ENCODE results near the gene NTM.

- TF ChIP-seq CTCF (IDR thresholded peaks at IDR 0.05) (no peak), POLR2A (IDR thresholded peaks at IDR 0.05) (no peak)
Observed at GRCh38 chr11:131629925-131630540, 259.6 kb downstream of the NTM start.

Measured in breast epithelium (tissue), 3 donors.